ENCODE results near the gene CALHM4.
A peak's percentile ranks its signal among the peaks of the same experiment; 100 is the strongest.

- no peak for TF ChIP-seq POLR2A (IDR thresholded peaks at IDR 0.05)
- TF ChIP-seq, protein P1, sequence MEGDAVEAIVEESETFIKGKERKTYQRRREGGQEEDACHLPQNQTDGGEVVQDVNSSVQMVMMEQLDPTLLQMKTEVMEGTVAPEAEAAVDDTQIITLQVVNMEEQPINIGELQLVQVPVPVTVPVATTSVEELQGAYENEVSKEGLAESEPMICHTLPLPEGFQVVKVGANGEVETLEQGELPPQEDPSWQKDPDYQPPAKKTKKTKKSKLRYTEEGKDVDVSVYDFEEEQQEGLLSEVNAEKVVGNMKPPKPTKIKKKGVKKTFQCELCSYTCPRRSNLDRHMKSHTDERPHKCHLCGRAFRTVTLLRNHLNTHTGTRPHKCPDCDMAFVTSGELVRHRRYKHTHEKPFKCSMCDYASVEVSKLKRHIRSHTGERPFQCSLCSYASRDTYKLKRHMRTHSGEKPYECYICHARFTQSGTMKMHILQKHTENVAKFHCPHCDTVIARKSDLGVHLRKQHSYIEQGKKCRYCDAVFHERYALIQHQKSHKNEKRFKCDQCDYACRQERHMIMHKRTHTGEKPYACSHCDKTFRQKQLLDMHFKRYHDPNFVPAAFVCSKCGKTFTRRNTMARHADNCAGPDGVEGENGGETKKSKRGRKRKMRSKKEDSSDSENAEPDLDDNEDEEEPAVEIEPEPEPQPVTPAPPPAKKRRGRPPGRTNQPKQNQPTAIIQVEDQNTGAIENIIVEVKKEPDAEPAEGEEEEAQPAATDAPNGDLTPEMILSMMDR (IDR thresholded peaks at IDR 0.05): peak; percentile 49 to 69 (median 56)
Measured at GRCh38 chr6:116511424-116512110, 42.0 kb upstream of the CALHM4 start, which contains the start of gene CALHM5.
